GM20000 (cell line): Measurements from ENCODE around the gene DSTN.

Experiments
- DNase-seq: peaks from one replicate; pipeline ENCODE4 v3.0.0; 2012; ENCODE audit warnings: low spot score
- TF ChIP-seq, protein P1 (sequence below): IDR thresholded peaks from 2 replicates; pipeline ENCODE4 v1.5.1; 2012; ENCODE audit warnings: mild to moderate bottlenecking, control low read depth; ENCODE audit errors: extremely low read depth, missing control alignments

DSTN gene

GRCh38 chr20:17590245-17590644, 20.4 kb downstream of the DSTN start:
- DNase-seq: no peak
- TF ChIP-seq, protein P1, sequence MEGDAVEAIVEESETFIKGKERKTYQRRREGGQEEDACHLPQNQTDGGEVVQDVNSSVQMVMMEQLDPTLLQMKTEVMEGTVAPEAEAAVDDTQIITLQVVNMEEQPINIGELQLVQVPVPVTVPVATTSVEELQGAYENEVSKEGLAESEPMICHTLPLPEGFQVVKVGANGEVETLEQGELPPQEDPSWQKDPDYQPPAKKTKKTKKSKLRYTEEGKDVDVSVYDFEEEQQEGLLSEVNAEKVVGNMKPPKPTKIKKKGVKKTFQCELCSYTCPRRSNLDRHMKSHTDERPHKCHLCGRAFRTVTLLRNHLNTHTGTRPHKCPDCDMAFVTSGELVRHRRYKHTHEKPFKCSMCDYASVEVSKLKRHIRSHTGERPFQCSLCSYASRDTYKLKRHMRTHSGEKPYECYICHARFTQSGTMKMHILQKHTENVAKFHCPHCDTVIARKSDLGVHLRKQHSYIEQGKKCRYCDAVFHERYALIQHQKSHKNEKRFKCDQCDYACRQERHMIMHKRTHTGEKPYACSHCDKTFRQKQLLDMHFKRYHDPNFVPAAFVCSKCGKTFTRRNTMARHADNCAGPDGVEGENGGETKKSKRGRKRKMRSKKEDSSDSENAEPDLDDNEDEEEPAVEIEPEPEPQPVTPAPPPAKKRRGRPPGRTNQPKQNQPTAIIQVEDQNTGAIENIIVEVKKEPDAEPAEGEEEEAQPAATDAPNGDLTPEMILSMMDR: no peak

DNA sequence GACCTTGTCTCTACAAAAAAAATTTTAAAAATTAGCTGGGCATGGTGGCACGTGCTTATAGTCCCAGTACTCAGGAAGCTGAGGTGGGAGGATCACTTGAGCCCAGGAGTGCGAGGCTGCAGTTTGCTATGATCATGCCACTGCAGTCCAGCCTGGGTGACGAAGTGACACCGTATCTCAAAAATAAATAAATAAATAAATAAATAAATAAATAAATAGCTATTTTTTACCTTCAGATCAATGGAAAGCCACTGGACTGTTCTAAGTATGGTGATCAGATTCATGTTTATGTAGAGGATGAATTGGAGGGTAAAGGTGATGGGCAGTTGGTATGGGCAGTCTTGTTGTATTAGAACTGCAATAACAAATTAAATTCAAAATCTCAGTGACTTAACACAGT, 24.0 kb downstream of the DSTN start:
- TF ChIP-seq, protein P1: no peak
- DNase-seq: no peak

DNA sequence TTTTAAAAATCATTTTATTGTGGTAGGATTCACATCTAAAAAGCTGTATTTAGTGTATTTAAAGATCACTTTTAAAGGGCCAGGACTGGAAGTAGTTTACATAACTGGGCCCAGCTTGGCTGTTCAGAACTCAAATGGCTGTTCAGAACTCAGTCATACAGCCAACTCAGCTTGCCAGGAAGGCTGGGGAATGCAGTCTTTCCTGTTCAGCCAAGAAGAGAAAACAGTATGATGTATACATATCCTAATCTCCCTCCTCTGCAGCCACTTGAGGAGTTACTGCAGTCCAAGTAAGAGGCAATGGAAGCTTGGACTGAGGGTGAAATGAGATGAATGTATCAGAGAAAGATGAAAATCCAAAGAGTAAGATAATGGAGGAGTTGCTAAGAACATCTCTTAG, 24.6 kb downstream of the DSTN start:
- TF ChIP-seq, protein P1: no peak
- no peak for DNase-seq

DNA sequence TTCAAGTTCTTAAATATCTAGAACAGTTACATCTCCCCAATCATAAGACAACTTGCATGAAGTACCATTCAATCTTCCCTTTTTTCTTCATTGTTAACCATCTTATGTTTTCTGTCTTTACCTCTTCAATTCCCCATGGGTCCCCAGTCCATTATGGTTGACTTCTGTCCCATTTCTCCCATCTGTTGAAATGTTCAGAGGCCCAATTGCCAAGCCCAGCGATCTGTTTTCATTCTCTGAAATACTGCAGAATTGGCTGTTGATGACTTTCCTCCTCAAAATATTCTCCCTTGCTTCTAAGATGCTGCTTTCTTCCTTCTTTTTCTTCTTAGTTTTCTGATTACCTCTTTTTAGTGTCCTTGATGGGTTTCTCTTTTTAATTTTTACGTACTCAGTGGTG, 26.0 kb downstream of the DSTN start:
- TF ChIP-seq, protein P1: no peak
- DNase-seq: no peak

DNA sequence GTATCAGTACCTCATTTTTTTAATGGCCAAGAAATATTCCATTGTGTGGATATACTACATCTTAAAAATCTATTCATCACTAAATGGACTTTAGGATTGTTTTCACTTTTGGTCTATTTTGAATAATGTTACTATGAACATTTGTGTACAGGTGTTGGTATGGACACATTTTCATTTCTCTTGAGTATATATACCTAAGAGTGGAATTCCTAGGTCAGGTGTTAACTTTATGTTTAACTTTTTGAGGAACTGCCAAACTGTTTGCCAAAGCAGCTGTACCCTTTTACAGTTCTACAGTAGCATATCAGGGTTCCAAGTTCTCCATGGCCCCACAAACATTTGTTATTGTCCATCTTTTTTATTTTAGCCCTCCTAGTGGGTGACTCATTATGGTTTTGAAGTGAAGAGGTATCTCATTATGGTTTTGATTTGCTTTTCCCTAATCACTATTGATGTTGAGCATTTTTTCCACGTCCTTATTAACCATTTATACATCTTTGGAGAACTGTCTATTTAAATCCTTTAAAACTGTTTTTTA, 28.2 kb downstream of the DSTN start:
- DNase-seq: no peak
- TF ChIP-seq, protein P1: no peak

DNA sequence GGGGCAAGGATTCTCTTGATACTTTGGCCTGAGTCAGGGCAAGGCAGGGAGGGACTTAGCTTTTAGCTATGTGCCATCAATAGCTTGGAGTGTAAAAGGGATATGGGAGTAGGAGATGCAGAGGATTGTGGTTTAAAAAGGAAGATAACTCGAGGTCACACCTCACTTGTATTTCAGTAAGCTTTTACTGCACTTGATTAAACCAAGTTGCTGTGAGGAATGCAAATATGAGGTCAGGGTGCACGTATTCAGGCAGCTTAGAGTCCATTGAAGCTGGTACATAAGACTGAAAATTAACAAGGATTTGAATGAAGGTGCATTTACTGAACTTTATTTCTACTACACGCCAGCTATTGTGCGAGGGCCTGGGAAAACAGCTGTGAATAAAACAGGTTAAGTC, 32.1 kb downstream of the DSTN start:
- TF ChIP-seq, protein P1: no peak
- DNase-seq: no peak

DNA sequence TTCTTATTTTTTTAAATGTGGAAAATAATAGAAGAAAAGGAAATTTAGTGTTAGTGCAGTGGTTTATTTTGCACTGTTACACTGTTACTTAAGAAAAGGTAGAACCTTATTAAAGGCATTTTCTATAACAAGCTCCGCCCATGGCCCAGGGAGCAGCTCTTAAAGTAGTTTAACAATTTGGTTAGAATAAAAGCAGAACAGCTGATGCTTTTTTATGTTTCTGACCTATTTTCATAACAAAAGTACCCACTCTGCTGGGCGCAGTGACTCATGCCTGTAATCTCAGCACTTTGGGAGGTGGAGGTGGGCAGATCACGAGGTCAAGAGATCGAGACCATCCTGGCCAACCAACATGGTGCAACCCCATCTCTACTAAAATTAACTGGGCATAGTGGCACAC, 32.6 kb downstream of the DSTN start:
- TF ChIP-seq, protein P1: no peak

More for the DNA sequence above, 32.6 kb downstream of the DSTN start:
- DNase-seq: no peak
